Omental fat pad (tissue), 4 donors: Measurements from ENCODE around the gene RAB22A. TPM values are rescaled to one million over a fixed set of nuclear protein-coding genes. Genes with fewer than 3 reads are reported as not detected.
A peak's percentile ranks its signal among the peaks of the same experiment; 100 is the strongest.

ENCODE experiments used
- ATAC-seq: fragments of 150-250 bp; one replicate; pipeline ENCODE4 v1.9.1; 2016; ENCODE audit warnings: mild to moderate bottlenecking, moderate library complexity; ENCODE audit not compliant: low FRiP score
- DNase-seq: peaks from one replicate; pipeline ENCODE4 v3.0.0-alpha.2; 2019; ENCODE audit warnings: low spot score
- CTCF ChIP-seq, 3 donors: fragments of 450-650 bp; IDR thresholded peaks; one replicate each; pipeline ENCODE4 v1.5.1; 2016 to 2017; ENCODE audit warnings: antibody characterized with exemption in 3 of 3, mild to moderate bottlenecking in 3 of 3, moderate library complexity in 2 of 3
- total RNA-seq, 4 donors: library from RNA; depleted of rRNA; stranded (reverse); fragments of >200 nt; gene quantifications; one replicate each; pipeline ENCODE4 v1.1.0, GENCODE V29; 2016

Gene RAB22A
- total RNA-seq, 4 donors from 2014 or later = 16.7 to 28.1 (median 19.6) TPM

- TF ChIP-seq CTCF (IDR thresholded peaks at IDR 0.05) = no peak
- no peak for DNase-seq
- ATAC-seq = no peak
Observed at GRCh38 chr20:58340151-58340550, 30.6 kb downstream of the RAB22A start.

GRCh38 chr20:58340853-58341252 is 31.3 kb downstream of the RAB22A start:
- ATAC-seq (no peak), DNase-seq (no peak)
- TF ChIP-seq CTCF (IDR thresholded peaks at IDR 0.05) = no peak

GRCh38 chr20:58342104-58342945 is 32.8 kb downstream of the RAB22A start:
- DNase-seq = no peak
- no peak for ATAC-seq
- TF ChIP-seq CTCF (IDR thresholded peaks at IDR 0.05) = no peak

GRCh38 chr20:58344741-58345140 is 35.2 kb downstream of the RAB22A start:
- no peak for TF ChIP-seq CTCF (IDR thresholded peaks at IDR 0.05)

GRCh38 chr20:58349570-58349969 is 40.1 kb downstream of the RAB22A start:
- DNase-seq = no peak
- ATAC-seq = peak; percentile 67
- no peak for TF ChIP-seq CTCF (IDR thresholded peaks at IDR 0.05)

More at GRCh38 chr20:58344741-58345140, 35.2 kb downstream of the RAB22A start:
- ATAC-seq (no peak), DNase-seq (no peak)

GRCh38 chr20:58352468-58352867 is 43.0 kb downstream of the RAB22A start:
- DNase-seq = no peak
- ATAC-seq = no peak
- no peak for TF ChIP-seq CTCF (IDR thresholded peaks at IDR 0.05)

- DNase-seq (no peak), ATAC-seq (no peak)
- TF ChIP-seq CTCF (IDR thresholded peaks at IDR 0.05) = no peak
Observed at GRCh38 chr20:58359441-58359840, 49.9 kb downstream of the RAB22A start.
